Measurements from ENCODE around the gene PLCD4. TPM values are rescaled to one million over a fixed set of nuclear protein-coding genes. Genes with fewer than 3 reads are reported as not detected.

The PLCD4 gene
- total RNA-seq (2021), result 0.24 and 0.39 TPM in 2 replicates
- percentile 15 among the genes with signal in this experiment for Bru-seq, nascent RNA
- BruChase-seq, experiment 1, labeled RNA remaining after a 2-hour chase, result percentile 17 among the genes with signal in this experiment
- BruChase-seq, experiment 2, labeled RNA remaining after a 6-hour chase, result percentile 22 among the genes with signal in this experiment
- long read RNA-seq, partial matches to known transcripts, result 0 of 1 reads
- long read RNA-seq, other reads (novel, unspliced or antisense), result 1 of 1 reads

DNA sequence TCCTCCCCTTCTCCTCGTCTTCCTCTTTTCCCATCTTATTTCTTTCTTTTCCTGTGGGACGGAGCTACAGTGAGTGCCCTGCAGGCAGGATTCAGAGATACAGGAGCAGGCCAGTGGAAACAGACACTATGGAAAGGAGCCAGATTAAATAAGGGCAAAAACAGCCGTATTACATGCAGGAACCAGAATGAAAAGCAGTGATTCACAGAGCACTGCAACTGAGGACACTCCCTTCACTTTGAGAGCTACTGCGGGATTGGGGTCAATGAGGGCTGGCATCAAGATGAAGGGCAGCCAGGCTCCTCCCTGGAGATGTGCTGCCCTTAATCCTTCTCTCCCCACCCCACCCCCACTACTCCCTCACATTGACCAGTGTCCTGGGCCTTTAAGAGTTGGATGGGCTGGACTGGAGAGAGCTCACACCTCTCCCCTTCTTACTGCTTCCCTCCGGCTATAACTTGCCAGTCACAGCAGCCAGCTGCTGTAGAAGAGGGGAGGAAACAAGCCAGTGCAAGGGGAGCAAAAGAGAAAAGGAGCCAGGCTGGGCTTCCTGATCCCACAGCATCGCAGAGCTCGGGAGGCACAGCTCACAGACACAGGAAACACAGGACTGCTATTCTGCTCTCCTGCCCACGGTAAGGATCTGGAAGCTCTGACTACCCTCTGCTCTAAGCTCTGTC lies at the start of gene PLCD4:
PLCD4 (plus strand) TSS at position 464 of the 680 bp plus-strand sequence. CDS start 7,841 bp downstream, outside the sequence.
- Histone ChIP-seq H3K4me1 (ENCODE audit: insufficient read depth, low read length, poor library complexity, severe bottlenecking) (peaks cover 9% of the 10 kb centered on the region), H3K36me3 (ENCODE audit: insufficient read depth, low read length, poor library complexity, severe bottlenecking) (no peaks in the 10 kb centered on the region), H3K27ac (ENCODE audit: low read depth, low read length, poor library complexity, severe bottlenecking) (no peak within 1 kb of the TSS), H3K4me3 (ENCODE audit: low read depth, low read length, poor library complexity, severe bottlenecking) (no peak within 1 kb of the TSS), H3K27me3 (replicated peaks; ENCODE audit: insufficient read depth, low read depth, low read length, poor library complexity) (no peaks in the 10 kb centered on the region), H3K9me3 (ENCODE audit: low read depth, low read length, poor library complexity, severe bottlenecking) (no peaks in the 10 kb centered on the region)
- BruUV-seq (replicated peaks), result no TSS peak
- ChIA-PET CTCF (no interaction called here), POLR2A (ENCODE audit: low non-redundant PET) (interaction anchor here (0.5 kb wide), 1 partner anchor 136 kb away, joined by 3 read pairs; no protein-coding TSS in a partner anchor)
- no peak for TF ChIP-seq EZH2 (IDR thresholded peaks at IDR 0.05; ENCODE audit: borderline replicate concordance, low read depth, low read length, poor library complexity, severe bottlenecking)
- TF ChIP-seq, protein P1, sequence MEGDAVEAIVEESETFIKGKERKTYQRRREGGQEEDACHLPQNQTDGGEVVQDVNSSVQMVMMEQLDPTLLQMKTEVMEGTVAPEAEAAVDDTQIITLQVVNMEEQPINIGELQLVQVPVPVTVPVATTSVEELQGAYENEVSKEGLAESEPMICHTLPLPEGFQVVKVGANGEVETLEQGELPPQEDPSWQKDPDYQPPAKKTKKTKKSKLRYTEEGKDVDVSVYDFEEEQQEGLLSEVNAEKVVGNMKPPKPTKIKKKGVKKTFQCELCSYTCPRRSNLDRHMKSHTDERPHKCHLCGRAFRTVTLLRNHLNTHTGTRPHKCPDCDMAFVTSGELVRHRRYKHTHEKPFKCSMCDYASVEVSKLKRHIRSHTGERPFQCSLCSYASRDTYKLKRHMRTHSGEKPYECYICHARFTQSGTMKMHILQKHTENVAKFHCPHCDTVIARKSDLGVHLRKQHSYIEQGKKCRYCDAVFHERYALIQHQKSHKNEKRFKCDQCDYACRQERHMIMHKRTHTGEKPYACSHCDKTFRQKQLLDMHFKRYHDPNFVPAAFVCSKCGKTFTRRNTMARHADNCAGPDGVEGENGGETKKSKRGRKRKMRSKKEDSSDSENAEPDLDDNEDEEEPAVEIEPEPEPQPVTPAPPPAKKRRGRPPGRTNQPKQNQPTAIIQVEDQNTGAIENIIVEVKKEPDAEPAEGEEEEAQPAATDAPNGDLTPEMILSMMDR (conservative IDR thresholded peaks at IDR 0.05; ENCODE audit: low read depth, low read length), result no peak
- no peak for DNase-seq (ENCODE audit: low spot score)
- intact Hi-C loops (cut with micrococcal nuclease; ENCODE audit: unreplicated experiment), result no loop called here

DNA sequence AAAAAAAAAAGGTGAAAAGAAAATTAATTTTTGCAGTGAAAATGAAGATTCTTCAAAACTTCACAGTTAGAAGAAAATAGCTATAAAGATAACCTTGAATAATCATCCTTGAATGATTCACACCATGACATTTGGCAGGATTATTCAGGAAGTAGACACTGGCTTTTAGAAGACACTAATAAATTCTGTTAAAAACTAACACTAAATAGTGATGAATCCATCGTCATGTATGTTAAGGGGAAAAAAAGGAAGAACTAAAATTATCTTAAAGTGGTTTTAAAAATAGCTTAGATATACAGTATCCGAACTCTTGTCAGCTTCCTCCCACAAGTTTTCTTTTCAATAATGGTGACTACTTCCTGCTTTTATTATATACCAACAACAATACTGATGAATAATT lies 49.8 kb upstream of the PLCD4 start:
- intact Hi-C loops (cut with micrococcal nuclease; ENCODE audit: unreplicated experiment), result no loop called here
- peaks cover 80% of the 10 kb centered on the region for H3K36me3 ChIP-seq (ENCODE audit: insufficient read depth, low read length, poor library complexity, severe bottlenecking)
- no peak overlapping the region for H3K4me3 ChIP-seq (ENCODE audit: low read depth, low read length, poor library complexity, severe bottlenecking)
- H3K9me3 ChIP-seq (ENCODE audit: low read depth, low read length, poor library complexity, severe bottlenecking), result no peaks in the 10 kb centered on the region
- DNase-seq (ENCODE audit: low spot score), result peak; percentile 24
- H3K27me3 ChIP-seq (replicated peaks; ENCODE audit: insufficient read depth, low read depth, low read length, poor library complexity), result no peaks in the 10 kb centered on the region
- BruUV-seq (replicated peaks), result no TSS peak
- H3K4me1 ChIP-seq (ENCODE audit: insufficient read depth, low read length, poor library complexity, severe bottlenecking), result peaks cover 4% of the 10 kb centered on the region
- TF ChIP-seq, protein P1 (conservative IDR thresholded peaks at IDR 0.05; ENCODE audit: low read depth, low read length), result no peak
- no peak for TF ChIP-seq EZH2 (IDR thresholded peaks at IDR 0.05; ENCODE audit: borderline replicate concordance, low read depth, low read length, poor library complexity, severe bottlenecking)
- ChIA-PET POLR2A (ENCODE audit: low non-redundant PET) (no interaction called here), CTCF (no interaction called here)
- H3K27ac ChIP-seq (ENCODE audit: low read depth, low read length, poor library complexity, severe bottlenecking), result no peak overlapping the region

DNA sequence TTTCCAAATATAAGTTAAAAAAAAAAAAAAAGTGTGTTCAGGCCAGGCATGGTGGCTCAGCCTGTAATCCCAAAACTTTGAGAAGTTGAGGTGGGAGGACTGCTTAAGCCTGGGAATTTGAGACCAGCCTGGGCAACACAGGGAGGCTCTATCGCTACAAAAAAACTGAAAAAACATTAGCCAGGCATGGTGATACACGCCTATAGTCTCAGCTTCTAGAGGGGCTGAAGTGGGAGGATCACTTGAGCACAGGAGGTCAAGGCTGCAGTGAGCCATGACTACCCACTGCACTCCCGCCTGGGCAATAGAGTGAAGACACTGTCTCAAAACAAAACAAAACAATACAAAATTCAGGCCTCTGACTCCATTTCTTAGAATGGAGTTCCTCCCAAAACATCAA lies 48.7 kb upstream of the PLCD4 start:
- ChIA-PET CTCF (no interaction called here), POLR2A (ENCODE audit: low non-redundant PET) (no interaction called here)
- no peak for TF ChIP-seq EZH2 (IDR thresholded peaks at IDR 0.05; ENCODE audit: borderline replicate concordance, low read depth, low read length, poor library complexity, severe bottlenecking)
- TF ChIP-seq, protein P1 (conservative IDR thresholded peaks at IDR 0.05; ENCODE audit: low read depth, low read length), result no peak
- peaks cover 4% of the 10 kb centered on the region for H3K4me1 ChIP-seq (ENCODE audit: insufficient read depth, low read length, poor library complexity, severe bottlenecking)
- H3K27me3 ChIP-seq (replicated peaks; ENCODE audit: insufficient read depth, low read depth, low read length, poor library complexity), result no peaks in the 10 kb centered on the region
- no peak overlapping the region for H3K4me3 ChIP-seq (ENCODE audit: low read depth, low read length, poor library complexity, severe bottlenecking)
- no peaks in the 10 kb centered on the region for H3K9me3 ChIP-seq (ENCODE audit: low read depth, low read length, poor library complexity, severe bottlenecking)
- intact Hi-C loops (cut with micrococcal nuclease; ENCODE audit: unreplicated experiment), result no loop called here
- H3K36me3 ChIP-seq (ENCODE audit: insufficient read depth, low read length, poor library complexity, severe bottlenecking), result peaks cover 75% of the 10 kb centered on the region
- peak overlapping the region; percentile 32 for H3K27ac ChIP-seq (ENCODE audit: low read depth, low read length, poor library complexity, severe bottlenecking)
- no TSS peak for BruUV-seq (replicated peaks)
- DNase-seq (ENCODE audit: low spot score), result no peak

All from A673 (cell line).